Fibroblast of lung (primary cell): Measurements from ENCODE around the gene PPFIBP1. TPM values are rescaled to one million over a fixed set of nuclear protein-coding genes. Genes with fewer than 3 reads are reported as not detected.
"Not testable (repeated sequence)": the region's sequence is repeated elsewhere in the genome, so short reads cannot be mapped to it uniquely, and the experiment has no call there.

ENCODE experiments used
- DNase-seq, 2 donors: peaks; one replicate each; pipeline versions ENCODE4 v3.0.0 to v3.0.0-alpha.2; 2010; ENCODE audit warnings: low read depth in 2 of 2
- H2AFZ ChIP-seq: 2 replicates; pipeline ENCODE4 v1.5.1; 2012; ENCODE audit warnings: low read length, control low read depth, inconsistent platforms
- H3K27ac ChIP-seq: 2 replicates; pipeline ENCODE4 v1.5.1; 2011; ENCODE audit warnings: low read length, control low read depth; ENCODE audit not compliant: insufficient read depth
- H3K27me3 ChIP-seq: 2 replicates; pipeline ENCODE4 v1.5.1; 2011; ENCODE audit warnings: mild to moderate bottlenecking, low read length; ENCODE audit not compliant: control insufficient read depth, insufficient read depth
- H3K36me3 ChIP-seq: 2 replicates; pipeline ENCODE4 v1.5.1; 2011; ENCODE audit warnings: low read length; ENCODE audit not compliant: control insufficient read depth, insufficient read depth
- H3K4me1 ChIP-seq: 2 replicates; pipeline ENCODE4 v1.5.1; 2011; ENCODE audit warnings: low read length; ENCODE audit not compliant: control insufficient read depth, insufficient read depth; ENCODE audit errors: extremely low read depth
- H3K4me2 ChIP-seq: 2 replicates; pipeline ENCODE4 v1.5.1; 2011; ENCODE audit warnings: low read length, control low read depth; ENCODE audit not compliant: insufficient read depth; ENCODE audit errors: extremely low read depth
- H3K4me3 ChIP-seq, 4 experiments: fragments of 200-600 bp in 1 of 4; sonication (generic) in 1 of 4; replicated peaks in 1 of 4; 2 replicates each; pipeline ENCODE4 v1.5.1; 2011 to 2016; ENCODE audit warnings: low read length in 4 of 4, low read depth in 3 of 4, mild to moderate bottlenecking in 3 of 4, control low read depth in 2 of 4, inconsistent platforms in 1 of 4, mixed read lengths in 1 of 4; ENCODE audit not compliant: insufficient read depth in 1 of 4; ENCODE audit errors: control extremely low read depth in 1 of 4
- H3K79me2 ChIP-seq: 2 replicates; pipeline ENCODE4 v1.5.1; 2012; ENCODE audit warnings: mild to moderate bottlenecking, low read length, inconsistent platforms; ENCODE audit not compliant: control insufficient read depth, insufficient read depth
- H3K9ac ChIP-seq: 2 replicates; pipeline ENCODE4 v1.5.1; 2011; ENCODE audit warnings: mild to moderate bottlenecking, low read length, control low read depth; ENCODE audit not compliant: insufficient read depth
- H3K9me3 ChIP-seq: 2 replicates; pipeline ENCODE4 v1.5.1; 2012; ENCODE audit warnings: low read depth, low read length; ENCODE audit not compliant: control insufficient read depth, insufficient read depth
- H4K20me1 ChIP-seq: 2 replicates; pipeline ENCODE4 v1.5.1; 2011; ENCODE audit warnings: low read length; ENCODE audit not compliant: control insufficient read depth, insufficient read depth; ENCODE audit errors: extremely low read depth
- EZH2 ChIP-seq: IDR thresholded peaks from 2 replicates; pipeline ENCODE4 v1.5.1; 2012; ENCODE audit warnings: low read length, control low read depth, mild to moderate bottlenecking; ENCODE audit errors: missing control alignments
- polyA plus RNA-seq, 2 donors: library from polyadenylated mRNA; depleted of rRNA in 1 of 2; stranded (reverse) in 1 of 2; unstranded in 1 of 2; fragments of >200 nt; gene quantifications; 2 replicates each; pipeline ENCODE4 v1.2.1, GENCODE V29; 2011 to 2012; ENCODE audit warnings: missing spikeins in 1 of 2
- total RNA-seq: library from RNA; depleted of rRNA; stranded (reverse); fragments of >200 nt; gene quantifications from 2 replicates; pipeline ENCODE4 v1.2.1, GENCODE V29; 2014
- TF ChIP-seq, protein P1 (sequence below), 2 donors: IDR thresholded peaks in 1 of 2; conservative IDR thresholded peaks in 1 of 2; 1 replicate in 1 of 2; 2 replicates in 1 of 2; pipeline ENCODE4 v1.5.1; 2011 to 2012; ENCODE audit warnings: low read length in 2 of 2, control low read depth in 1 of 2, inconsistent platforms in 1 of 2, low read depth in 1 of 2, mild to moderate bottlenecking in 1 of 2

PPFIBP1 gene
- total and polyA plus RNA-seq, 2 donors (not counting 1 experiment from before 2014, with no cell fraction given): 65.1 to 93.0 TPM

DNA sequence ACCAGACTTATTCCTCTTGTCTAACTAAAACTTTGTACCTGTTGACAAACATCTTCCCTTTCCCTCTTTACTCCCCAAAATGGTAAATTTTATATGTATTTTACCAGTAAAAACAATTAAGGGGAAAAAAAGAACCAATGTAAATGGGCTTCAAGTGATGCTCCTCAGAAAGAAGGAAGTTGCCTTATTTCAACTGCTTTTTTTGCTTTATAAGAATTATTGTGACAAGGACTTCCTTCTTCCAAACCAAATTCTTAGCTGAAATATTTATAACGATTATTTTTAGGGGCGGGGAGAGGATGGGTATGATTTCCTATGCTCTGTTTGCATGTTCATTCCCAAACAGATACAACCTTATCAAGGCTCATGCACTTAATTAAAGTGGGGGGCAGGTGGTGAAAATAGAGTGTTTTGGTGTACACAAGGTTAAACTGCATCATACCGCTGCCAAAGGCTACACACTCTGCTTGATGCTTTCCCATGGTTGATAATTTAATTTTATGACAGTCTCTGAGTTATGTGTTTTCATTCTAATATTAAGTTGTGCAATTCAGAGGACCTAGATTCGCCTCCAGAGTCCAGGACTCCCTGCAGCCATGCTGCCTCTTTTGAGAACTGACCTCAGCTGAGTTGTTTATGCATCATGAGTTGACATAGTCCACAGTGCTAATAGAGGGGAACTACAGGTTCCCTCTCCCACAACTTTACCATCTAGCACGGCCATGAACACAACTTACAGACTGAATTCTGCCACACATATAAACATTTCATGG is 77.2 kb downstream of the PPFIBP1 start:
- not testable (repeated sequence) for H3K4me3 ChIP-seq, H3K9ac ChIP-seq, H2AFZ ChIP-seq, DNase-seq, H4K20me1 ChIP-seq, H3K4me1 ChIP-seq, H3K9me3 ChIP-seq, H3K27me3 ChIP-seq, H3K36me3 ChIP-seq, H3K27ac ChIP-seq
- Histone ChIP-seq H3K4me2 (peak overlapping the region; percentile 9), H3K79me2 (peaks cover 16% of the 10 kb centered on the region)

DNA sequence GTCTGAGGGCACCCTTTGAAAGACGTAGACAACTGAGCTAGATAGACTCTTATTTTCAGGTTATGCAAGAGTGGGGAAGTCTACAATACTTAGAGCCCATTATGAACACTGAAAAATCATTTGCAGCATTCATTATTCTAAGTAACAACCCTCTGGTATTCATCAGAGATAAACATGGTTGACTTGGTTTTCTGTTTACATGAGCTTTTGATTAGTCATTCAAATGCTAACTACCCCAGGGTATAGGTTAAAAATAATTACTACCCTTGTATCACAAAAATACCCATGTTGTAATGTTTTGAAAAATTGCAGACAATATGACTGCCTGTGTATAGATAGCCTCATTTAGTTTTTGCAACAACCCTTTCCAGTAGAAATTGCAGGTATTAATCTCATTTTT is 78.5 kb downstream of the PPFIBP1 start:
- H3K9me3 ChIP-seq: no peaks in the 10 kb centered on the region
- DNase-seq: peak in 1 of 2 donors; percentile 34
- no peak overlapping the region for H2AFZ ChIP-seq
- H3K27me3 ChIP-seq: no peaks in the 10 kb centered on the region
- no peak overlapping the region for H3K27ac ChIP-seq
- H3K79me2 ChIP-seq: peaks cover 17% of the 10 kb centered on the region
- H3K9ac ChIP-seq: no peak overlapping the region
- H4K20me1 ChIP-seq: no peaks in the 10 kb centered on the region
- no peaks in the 10 kb centered on the region for H3K36me3 ChIP-seq
- TF ChIP-seq EZH2: no peak
- TF ChIP-seq, protein P1, sequence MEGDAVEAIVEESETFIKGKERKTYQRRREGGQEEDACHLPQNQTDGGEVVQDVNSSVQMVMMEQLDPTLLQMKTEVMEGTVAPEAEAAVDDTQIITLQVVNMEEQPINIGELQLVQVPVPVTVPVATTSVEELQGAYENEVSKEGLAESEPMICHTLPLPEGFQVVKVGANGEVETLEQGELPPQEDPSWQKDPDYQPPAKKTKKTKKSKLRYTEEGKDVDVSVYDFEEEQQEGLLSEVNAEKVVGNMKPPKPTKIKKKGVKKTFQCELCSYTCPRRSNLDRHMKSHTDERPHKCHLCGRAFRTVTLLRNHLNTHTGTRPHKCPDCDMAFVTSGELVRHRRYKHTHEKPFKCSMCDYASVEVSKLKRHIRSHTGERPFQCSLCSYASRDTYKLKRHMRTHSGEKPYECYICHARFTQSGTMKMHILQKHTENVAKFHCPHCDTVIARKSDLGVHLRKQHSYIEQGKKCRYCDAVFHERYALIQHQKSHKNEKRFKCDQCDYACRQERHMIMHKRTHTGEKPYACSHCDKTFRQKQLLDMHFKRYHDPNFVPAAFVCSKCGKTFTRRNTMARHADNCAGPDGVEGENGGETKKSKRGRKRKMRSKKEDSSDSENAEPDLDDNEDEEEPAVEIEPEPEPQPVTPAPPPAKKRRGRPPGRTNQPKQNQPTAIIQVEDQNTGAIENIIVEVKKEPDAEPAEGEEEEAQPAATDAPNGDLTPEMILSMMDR (conservative IDR thresholded peaks at IDR 0.05 in 1 of 2, IDR thresholded peaks at IDR 0.05 in 1 of 2; ENCODE audit: low read depth in 1 of 2, low read length in 2 of 2): no peak
- no peak overlapping the region for H3K4me3 ChIP-seq
- peak overlapping the region; percentile 37 for H3K4me2 ChIP-seq
- peaks cover 13% of the 10 kb centered on the region for H3K4me1 ChIP-seq

DNA sequence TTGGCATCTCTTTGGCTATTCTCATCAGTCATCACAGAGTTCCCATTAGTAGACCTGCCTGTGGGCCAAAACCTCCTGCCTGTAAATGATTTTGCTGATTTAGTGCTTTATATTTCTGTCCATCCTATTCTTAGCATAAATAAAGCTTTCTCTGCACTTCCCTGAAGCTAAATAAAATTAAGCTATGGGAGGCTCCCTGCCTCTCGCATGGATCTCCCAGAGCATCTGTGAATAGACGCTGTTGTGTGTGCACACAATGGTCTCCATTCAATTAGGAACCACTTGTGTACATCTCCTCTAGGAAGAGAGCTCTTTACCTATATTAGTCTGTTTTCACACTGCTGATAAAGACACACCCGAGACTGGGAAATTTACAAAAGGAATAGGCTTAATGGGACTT is 80.4 kb downstream of the PPFIBP1 start:
- no peak for TF ChIP-seq EZH2
- TF ChIP-seq, protein P1 (conservative IDR thresholded peaks at IDR 0.05 in 1 of 2, IDR thresholded peaks at IDR 0.05 in 1 of 2; ENCODE audit: low read depth in 1 of 2, low read length in 2 of 2): no peak
- peaks cover 14% of the 10 kb centered on the region for H3K4me1 ChIP-seq
- H3K9ac ChIP-seq: no peak overlapping the region
- no peak overlapping the region for H2AFZ ChIP-seq
- H4K20me1 ChIP-seq: no peaks in the 10 kb centered on the region
- no peak overlapping the region for H3K4me2 ChIP-seq
- H3K27me3 ChIP-seq: no peaks in the 10 kb centered on the region
- no peaks in the 10 kb centered on the region for H3K9me3 ChIP-seq
- peaks cover 16% of the 10 kb centered on the region for H3K79me2 ChIP-seq
- no peak overlapping the region for H3K4me3 ChIP-seq
- no peak for DNase-seq
- no peaks in the 10 kb centered on the region for H3K36me3 ChIP-seq
- H3K27ac ChIP-seq: no peak overlapping the region
